DOHH2 (cell line): ENCODE measurements around the gene SLFNL1.

Experiments used
- H3F3A ChIP-seq: fragments of 200-600 bp; sonication (generic), shearing (Covaris generic); 2 replicates; pipeline ENCODE4 v1.6.0; 2016; ENCODE audit warnings: antibody characterized with exemption, mild to moderate bottlenecking; ENCODE audit not compliant: control insufficient read depth, insufficient read depth
- H3K27ac ChIP-seq: fragments of 200-600 bp; sonication (generic); 2 replicates; pipeline ENCODE4 v1.5.1; 2014; ENCODE audit warnings: low read depth, mild to moderate bottlenecking, low read length, moderate library complexity
- H3K27me3 ChIP-seq: fragments of 200-600 bp; sonication (generic); 2 replicates; pipeline ENCODE4 v1.6.1; 2014; ENCODE audit warnings: mild to moderate bottlenecking, low read length, mixed read lengths; ENCODE audit not compliant: control insufficient read depth
- H3K36me3 ChIP-seq: fragments of 200-600 bp; sonication (generic); 2 replicates; pipeline ENCODE4 v1.6.1; 2014; ENCODE audit warnings: mild to moderate bottlenecking, low read length, moderate library complexity, mixed read lengths; ENCODE audit not compliant: control insufficient read depth
- H3K4me1 ChIP-seq: fragments of 200-600 bp; sonication (generic); 2 replicates; pipeline ENCODE4 v1.6.1; 2014; ENCODE audit warnings: mild to moderate bottlenecking, low read length, mixed read lengths; ENCODE audit not compliant: control insufficient read depth
- H3K4me2 ChIP-seq: fragments of 200-600 bp; sonication (generic); 2 replicates; pipeline ENCODE4 v1.6.0; 2014; ENCODE audit warnings: mild to moderate bottlenecking, low read length, moderate library complexity
- H3K4me3 ChIP-seq: fragments of 200-600 bp; sonication (generic); 2 replicates; pipeline ENCODE4 v1.5.1; 2014; ENCODE audit warnings: mild to moderate bottlenecking, low read length, mixed read lengths
- H3K79me2 ChIP-seq: fragments of 200-600 bp; sonication (generic); 2 replicates; pipeline ENCODE4 v1.6.1; 2014; ENCODE audit warnings: mild to moderate bottlenecking, low read length, mixed read lengths; ENCODE audit not compliant: control insufficient read depth
- H3K9me2 ChIP-seq: fragments of 200-600 bp; sonication (generic); replicated peaks from 2 replicates; pipeline ENCODE4 v1.6.1; 2014; ENCODE audit warnings: mild to moderate bottlenecking, low read length, mixed read lengths; ENCODE audit not compliant: control insufficient read depth
- H3K9me3 ChIP-seq: fragments of 200-600 bp; sonication (generic); 2 replicates; pipeline ENCODE4 v1.6.1; 2014; ENCODE audit warnings: antibody characterized with exemption, low read length, mixed read lengths; ENCODE audit not compliant: control insufficient read depth, insufficient read depth
- H4K20me1 ChIP-seq: fragments of 200-600 bp; sonication (generic); 2 replicates; pipeline ENCODE4 v1.6.0; 2014; ENCODE audit warnings: low read depth, mild to moderate bottlenecking, antibody characterized with exemption, low read length, moderate library complexity; ENCODE audit not compliant: control insufficient read depth, insufficient read depth
- CTCF ChIP-seq: fragments of 200-600 bp; sonication (generic); IDR thresholded peaks from one replicate; pipeline ENCODE4 v1.5.1; 2014; ENCODE audit warnings: antibody characterized with exemption, mild to moderate bottlenecking, low read depth, low read length; ENCODE audit not compliant: poor library complexity, severe bottlenecking
- EZH2phosphoT487 ChIP-seq: fragments of 200-600 bp; sonication (generic); IDR thresholded peaks from 2 replicates; pipeline ENCODE4 v1.6.1; 2017; ENCODE audit warnings: borderline replicate concordance, mild to moderate bottlenecking, antibody characterized with exemption, low read length, moderate library complexity, mixed read lengths

The SLFNL1 gene

GRCh38 chr1:41015281-41015896 lies 6.1 kb downstream of the SLFNL1 start:
- Histone ChIP-seq H3K4me1 (no peaks in the 10 kb centered on the region), H3K9me2 (no peaks in the 10 kb centered on the region), H3K9me3 (no peaks in the 10 kb centered on the region), H3K27me3 (no peaks in the 10 kb centered on the region), H4K20me1 (peaks cover 12% of the 10 kb centered on the region; the same call in 1 of the 2 replicates), H3K4me3 (no peak overlapping the region), H3F3A (no peaks in the 10 kb centered on the region), H3K27ac (no peak overlapping the region), H3K79me2 (no peaks in the 10 kb centered on the region), H3K4me2 (no peak overlapping the region), H3K36me3 (peaks cover 80% of the 10 kb centered on the region)
- TF ChIP-seq EZH2phosphoT487: no peak
- no peak for TF ChIP-seq CTCF

GRCh38 chr1:41014871-41015270 lies 6.7 kb downstream of the SLFNL1 start:
- Histone ChIP-seq H3K4me3 (no peak overlapping the region), H3K36me3 (peaks cover 83% of the 10 kb centered on the region), H3K9me2 (no peaks in the 10 kb centered on the region), H3F3A (no peaks in the 10 kb centered on the region), H3K9me3 (no peaks in the 10 kb centered on the region), H3K27ac (no peak overlapping the region), H3K4me2 (no peak overlapping the region), H3K27me3 (no peaks in the 10 kb centered on the region), H4K20me1 (peaks cover 12% of the 10 kb centered on the region; the same call in 1 of the 2 replicates), H3K4me1 (no peaks in the 10 kb centered on the region), H3K79me2 (no peaks in the 10 kb centered on the region)
- TF ChIP-seq CTCF (no peak), EZH2phosphoT487 (no peak)

- Histone ChIP-seq H3K4me1 (no peaks in the 10 kb centered on the region), H3K4me2 (no peak overlapping the region), H3K27ac (no peak overlapping the region), H3F3A (no peaks in the 10 kb centered on the region), H3K27me3 (no peaks in the 10 kb centered on the region), H3K36me3 (peaks cover 86% of the 10 kb centered on the region), H3K79me2 (no peaks in the 10 kb centered on the region; the same call in 1 of the 2 replicates), H3K4me3 (no peak overlapping the region), H3K9me2 (no peaks in the 10 kb centered on the region), H3K9me3 (no peaks in the 10 kb centered on the region), H4K20me1 (peaks cover 12% of the 10 kb centered on the region; the same call in 1 of the 2 replicates)
- TF ChIP-seq CTCF (no peak), EZH2phosphoT487 (no peak)
Measured at GRCh38 chr1:41013796-41014195, 7.7 kb downstream of the SLFNL1 start.
